Measurements from ENCODE around the gene SLC10A3. TPM values are rescaled to one million over a fixed set of nuclear protein-coding genes. Genes with fewer than 3 reads are reported as not detected.

The SLC10A3 gene
- total and polyA plus RNA-seq, 2 of the 8 experiments (the other 6 are each of a cell fraction or from before 2014, with no cell fraction given) = 6.8 to 9.5 TPM

- no peak for TF ChIP-seq SIX5 (IDR thresholded peaks at IDR 0.05; ENCODE audit: low read depth, low read length)
- TF ChIP-seq SP1 (IDR thresholded peaks at IDR 0.05; ENCODE audit: low read depth, low read length) = no peak
- TF ChIP-seq POLR2AphosphoS5 (IDR thresholded peaks at IDR 0.05; ENCODE audit: low read depth, low read length) = no peak
- TF ChIP-seq ATF2 (IDR thresholded peaks at IDR 0.05; ENCODE audit: low read length) = no peak
Observed at GRCh38 chrX:154532690-154533089, 42.3 kb upstream of the SLC10A3 start (continued).

All from H1 (cell line).